Superior temporal gyrus (tissue), 1 donor: Measurements from ENCODE around the gene INTS14.

Experiments used
- DNase-seq: peaks from one replicate; pipeline ENCODE4 v3.0.0-alpha.2; 2016; ENCODE audit errors: extremely low spot score

The INTS14 gene

DNA sequence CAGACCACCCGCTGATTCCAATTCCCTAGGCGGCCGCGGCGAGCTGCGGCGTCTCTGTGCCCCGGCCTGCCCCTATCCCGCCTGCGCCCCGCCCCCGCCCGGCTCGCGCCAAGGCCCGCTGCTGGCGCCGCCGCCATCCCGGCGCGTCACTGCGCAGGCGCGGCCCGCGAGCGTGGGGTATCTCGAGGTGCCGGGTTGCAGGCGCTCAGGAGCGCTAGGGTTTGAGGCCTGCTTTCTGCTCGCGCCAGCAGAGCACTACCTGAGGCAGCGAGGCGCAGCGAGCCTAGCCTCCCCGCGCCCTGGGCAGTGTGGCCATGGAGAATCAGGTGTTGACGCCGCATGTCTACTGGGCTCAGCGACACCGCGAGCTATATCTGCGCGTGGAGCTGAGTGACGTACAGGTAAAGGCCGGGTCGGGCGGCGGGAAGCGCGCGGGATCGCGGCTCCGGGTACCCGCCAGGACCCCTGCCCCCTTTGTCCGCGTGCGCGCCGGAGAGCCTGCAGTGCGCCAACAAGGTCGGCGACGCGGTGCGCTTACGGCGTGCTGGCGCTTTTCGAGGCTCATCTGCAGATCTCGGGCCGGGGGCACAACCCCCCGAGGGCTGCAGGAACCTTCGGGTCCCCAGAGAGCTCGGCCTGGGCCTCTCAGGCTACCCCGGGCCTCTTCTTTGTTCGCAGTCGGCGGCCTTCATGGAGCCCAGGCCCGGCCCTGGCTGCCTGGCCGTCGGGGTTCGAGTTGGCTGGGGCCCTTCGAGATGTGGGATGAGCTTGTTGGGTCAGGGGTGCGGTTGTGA is 80.4 kb downstream of the INTS14 start, which contains the start of gene HACD3:
TSS of gene HACD3 (plus strand) at position 146 of the 794 bp plus-strand sequence. CDS start at position 315, 169 bp downstream.
- peak; percentile 79 for DNase-seq

DNA sequence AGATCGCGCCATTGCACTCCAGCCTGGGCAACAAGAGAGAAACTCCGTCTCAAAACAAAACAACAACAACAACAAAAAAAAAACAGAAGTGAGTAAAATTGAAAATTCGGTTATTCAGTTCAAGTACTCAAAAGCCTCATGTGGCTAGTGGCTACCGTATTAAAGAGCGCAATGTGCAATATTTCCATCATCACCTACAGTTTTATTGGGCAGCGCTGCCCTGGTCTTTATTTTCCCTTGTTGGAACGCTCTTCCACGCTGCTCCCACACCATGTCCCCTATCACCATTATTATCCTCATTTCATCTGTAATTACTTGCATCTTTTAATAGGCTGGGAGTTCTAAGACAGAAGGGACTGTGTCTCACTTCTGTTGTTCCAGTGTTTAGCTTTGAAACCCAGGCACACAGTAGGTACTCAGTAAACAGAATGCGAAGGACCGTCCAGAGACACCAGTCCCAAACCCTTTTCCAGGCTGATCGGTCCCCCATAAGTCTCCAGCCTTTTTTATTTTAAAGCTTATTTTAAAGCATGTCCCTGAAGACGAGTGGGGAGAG is 81.1 kb downstream of the INTS14 start:
- no peak for DNase-seq
